Ammon's horn (tissue), 1 donor: ENCODE measurements around the gene NDRG4.
"Not testable (repeated sequence)": the region's sequence is repeated elsewhere in the genome, so short reads cannot be mapped to it uniquely, and the experiment has no call there.

Experiments
- DNase-seq: peaks from one replicate; pipeline ENCODE4 v3.0.0-alpha.2; 2016; ENCODE audit warnings: low spot score

NDRG4 gene

DNA sequence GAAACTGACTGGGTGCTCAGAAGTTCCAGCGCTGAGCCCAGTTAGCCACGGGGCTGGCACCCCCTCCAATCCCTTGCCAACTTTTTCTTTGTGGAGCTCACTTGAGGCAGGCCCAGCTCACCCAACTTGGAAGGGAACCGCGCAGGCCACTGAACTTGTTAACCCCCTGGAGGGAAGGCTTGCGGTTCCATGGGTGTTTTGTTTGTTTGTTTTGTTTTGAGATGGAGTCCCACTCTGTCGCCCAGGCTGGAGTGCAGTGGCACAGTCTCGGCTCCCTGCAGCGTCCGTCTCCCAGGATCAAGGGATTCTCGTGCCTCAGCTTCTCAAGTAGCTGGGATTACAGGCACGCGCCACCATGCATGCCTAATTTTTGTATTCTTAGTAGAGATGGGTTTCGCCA lies 34.1 kb upstream of the NDRG4 start:
- no peak for DNase-seq

GRCh38 chr16:58466396-58466795 lies 33.5 kb upstream of the NDRG4 start:
- DNase-seq = no peak

DNA sequence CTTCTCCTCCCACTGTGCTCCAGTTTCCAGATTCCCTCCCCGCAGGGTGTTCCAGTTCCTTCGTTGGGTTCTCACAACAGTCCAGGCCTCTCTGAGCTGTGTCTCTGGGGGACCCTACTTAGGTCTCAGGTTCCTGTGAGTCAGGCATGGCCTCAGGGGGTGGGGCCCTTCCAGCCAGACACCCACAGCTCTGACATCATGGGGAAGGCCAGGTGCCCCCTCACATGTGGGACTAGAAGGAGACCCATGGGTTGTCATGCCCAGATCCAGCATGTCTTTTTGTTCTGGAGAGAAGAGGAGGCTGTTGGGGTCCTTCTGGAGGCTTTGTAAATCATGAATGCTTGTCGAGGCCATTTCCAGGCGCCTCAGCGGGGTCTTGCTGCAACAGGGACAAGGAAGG lies 32.0 kb upstream of the NDRG4 start:
- DNase-seq = no peak

- no peak for DNase-seq
These were observed 28.6 kb upstream of the NDRG4 start for GRCh38 chr16:58471209-58471975.

GRCh38 chr16:58472266-58472665 lies 27.7 kb upstream of the NDRG4 start:
- no peak for DNase-seq

DNA sequence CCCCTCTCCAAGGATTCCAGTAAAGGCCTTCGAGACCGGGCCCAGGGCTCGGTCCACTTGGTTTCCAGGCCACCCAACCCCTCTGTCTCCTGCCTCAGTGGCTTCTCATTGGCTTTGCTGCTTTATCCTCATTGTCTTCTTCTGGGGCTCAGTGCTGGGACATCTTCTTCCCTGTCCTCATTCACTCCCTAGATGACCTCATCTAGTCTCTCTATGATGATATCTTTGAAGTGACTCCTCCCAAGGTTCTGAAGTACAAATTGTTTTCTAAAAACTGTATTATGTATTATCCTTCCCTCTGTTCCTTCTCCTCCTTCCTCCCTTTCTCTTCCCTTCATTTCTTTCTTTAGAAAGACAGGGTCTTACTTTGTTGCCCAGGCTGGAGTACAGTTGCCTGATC lies 27.1 kb upstream of the NDRG4 start:
- DNase-seq = no peak

DNA sequence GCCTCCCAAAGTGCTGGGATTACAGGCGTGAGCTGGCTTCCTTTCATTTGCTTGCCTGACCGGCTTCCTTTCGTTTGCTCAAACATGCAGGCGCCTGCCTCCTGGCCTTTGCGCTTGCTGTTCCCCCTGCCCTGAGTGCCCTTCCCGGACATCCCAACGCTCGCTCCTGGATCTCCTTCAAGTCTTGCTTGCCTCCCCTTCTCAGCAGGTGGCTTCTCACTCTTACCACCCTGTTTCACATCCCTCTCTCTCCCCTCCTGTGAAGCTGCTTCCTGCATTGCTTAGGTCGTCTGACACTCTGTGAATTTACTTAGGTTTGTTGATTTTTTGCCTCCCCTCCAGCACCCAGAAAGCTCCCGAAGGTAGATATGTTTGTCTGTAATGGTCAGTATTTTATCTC lies 25.6 kb upstream of the NDRG4 start:
- no peak for DNase-seq

- DNase-seq = no peak
These were observed 24.8 kb upstream of the NDRG4 start for GRCh38 chr16:58475091-58475619.

DNA sequence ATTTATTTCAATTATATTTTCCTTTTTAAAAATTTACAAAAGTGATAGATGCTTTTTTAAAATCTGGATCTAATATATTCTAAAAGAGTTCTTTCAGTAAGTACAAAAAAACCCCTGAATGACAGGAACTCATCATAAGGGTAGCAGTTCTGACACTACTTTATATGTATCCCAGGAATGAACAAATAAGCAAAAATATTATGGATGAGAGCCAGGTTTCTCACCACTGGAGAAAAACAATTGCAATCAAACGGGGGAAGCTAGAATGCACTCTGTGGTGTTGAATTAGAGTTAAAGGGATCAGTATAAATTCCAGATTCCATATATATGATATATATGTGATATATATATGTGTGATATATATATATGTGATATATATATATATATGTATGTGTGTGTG lies 23.2 kb upstream of the NDRG4 start:
- DNase-seq = no peak

DNA sequence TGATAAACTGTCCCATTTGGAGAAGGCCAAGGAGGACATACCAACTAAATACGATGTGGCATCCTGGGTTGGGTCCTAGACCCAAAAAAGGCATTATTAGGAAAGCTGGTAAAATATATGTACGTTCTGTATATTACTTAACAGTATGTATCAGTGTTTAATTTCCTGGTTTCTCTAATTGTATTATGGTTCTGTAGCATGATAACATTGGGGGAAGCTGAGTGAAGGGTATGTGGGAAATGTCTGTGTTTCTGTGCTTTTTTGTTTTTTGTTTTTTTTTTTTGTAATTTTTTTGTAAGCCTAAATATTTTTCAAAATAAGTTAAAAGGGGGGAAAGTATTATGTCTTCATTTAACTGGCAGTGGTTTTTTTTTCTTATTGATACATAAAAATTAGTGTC lies 21.5 kb upstream of the NDRG4 start:
- DNase-seq = no peak

DNA sequence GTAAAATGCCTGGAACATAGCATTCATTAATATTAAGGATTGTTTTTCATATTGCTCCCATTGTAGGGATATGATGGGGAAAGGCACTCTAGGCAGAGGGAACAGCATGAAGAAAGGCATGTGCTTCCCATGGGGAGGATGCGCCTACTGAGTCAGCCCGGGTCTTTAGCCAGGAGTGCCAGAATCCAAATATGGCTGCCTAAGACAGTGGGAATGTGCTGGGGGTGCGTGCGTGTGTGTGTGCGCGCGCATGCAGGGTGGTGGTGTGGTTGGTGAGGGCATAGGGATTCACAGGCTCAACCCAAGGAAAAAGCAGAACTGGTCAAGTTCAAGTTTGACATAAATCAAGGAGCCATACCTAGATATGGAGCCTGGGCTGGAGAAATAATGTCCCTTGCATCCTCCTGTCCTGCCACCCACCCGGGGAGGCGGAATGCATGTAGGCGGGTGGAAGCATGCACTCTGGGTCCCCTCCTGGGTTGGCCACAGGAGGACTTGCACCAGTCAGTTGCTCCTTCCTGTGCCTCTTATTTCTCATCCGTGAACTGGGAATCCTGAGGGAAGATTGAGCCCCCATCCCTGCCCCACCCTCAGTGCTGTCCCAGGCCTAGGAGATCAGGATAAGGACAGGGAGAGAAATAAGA lies 18.6 kb upstream of the NDRG4 start:
- no peak for DNase-seq

DNA sequence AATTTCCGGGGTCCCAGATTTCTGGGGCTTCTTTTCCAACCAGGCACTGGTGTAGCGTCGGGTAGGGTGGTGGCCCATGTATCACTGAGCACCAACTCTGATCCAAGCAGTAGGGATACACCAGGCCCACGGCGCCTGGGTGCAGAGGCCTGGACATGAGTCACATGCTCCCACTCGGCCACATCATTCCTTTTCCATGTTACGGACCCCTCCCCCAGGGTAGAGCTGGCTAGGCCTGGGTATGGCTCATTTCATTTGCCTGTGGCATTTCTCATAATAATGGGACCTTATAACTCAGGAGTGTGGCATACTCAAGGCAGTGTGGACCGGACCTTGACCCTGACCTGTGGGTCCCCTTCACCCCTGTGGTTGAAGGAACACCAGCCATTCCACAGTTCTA lies 18.0 kb upstream of the NDRG4 start:
- no peak for DNase-seq

GRCh38 chr16:58485184-58485887 lies 14.6 kb upstream of the NDRG4 start:
- no peak for DNase-seq

- DNase-seq = peak; percentile 92
These were observed 12.2 kb upstream of the NDRG4 start for GRCh38 chr16:58487566-58488351.

- DNase-seq = no peak
These were observed 11.4 kb upstream of the NDRG4 start for GRCh38 chr16:58488531-58488930.

- no peak for DNase-seq
These were observed 9.9 kb upstream of the NDRG4 start for GRCh38 chr16:58490065-58490464.

- not testable (repeated sequence) for DNase-seq
These were observed 9.4 kb upstream of the NDRG4 start for GRCh38 chr16:58490539-58490938.

GRCh38 chr16:58492066-58492465 lies 7.9 kb upstream of the NDRG4 start:
- DNase-seq = no peak

GRCh38 chr16:58492735-58493134 lies 7.2 kb upstream of the NDRG4 start:
- no peak for DNase-seq

- no peak for DNase-seq
These were observed 6.0 kb upstream of the NDRG4 start for GRCh38 chr16:58493756-58494431.

- DNase-seq = peak; percentile 97
These were observed 4.9 kb upstream of the NDRG4 start for GRCh38 chr16:58494981-58495520.
